ENCODE data around the gene RGS7. TPM values are rescaled to one million over a fixed set of nuclear protein-coding genes. Genes with fewer than 3 reads are reported as not detected.
"Not testable (repeated sequence)": the region's sequence is repeated elsewhere in the genome, so short reads cannot be mapped to it uniquely, and the experiment has no call there.

Gene RGS7
- total and polyA plus RNA-seq, 5 donors, result 0.02 TPM; not detected in 4

- WGBS, result 72% methylated on average over 4 of the region's 4 CpGs
Measured at GRCh38 chr1:241228339-241228738, 128.7 kb downstream of the RGS7 start.

GRCh38 chr1:241225741-241226140 is 131.3 kb downstream of the RGS7 start:
- H3K4me3 ChIP-seq (ENCODE audit: low read length), result no peak overlapping the region
- no peaks in the 10 kb centered on the region for H3K27me3 ChIP-seq (ENCODE audit: control insufficient read depth, insufficient read depth)
- no peak overlapping the region for H3K27ac ChIP-seq (ENCODE audit: low read length)
- intact Hi-C loops (cut with DNase I), result no loop called here
- DNase-seq (no peak), ATAC-seq (no peak)
- H3K9me3 ChIP-seq (ENCODE audit: control insufficient read depth, low read length), result no peaks in the 10 kb centered on the region
- no peaks in the 10 kb centered on the region for H3K4me1 ChIP-seq (ENCODE audit: control insufficient read depth, insufficient read depth, low read length)
- 22% methylated on average over 1 of the region's 1 CpG for WGBS

More at GRCh38 chr1:241228339-241228738, 128.7 kb downstream of the RGS7 start:
- ATAC-seq (no peak), DNase-seq (no peak)
- H3K4me3 ChIP-seq (ENCODE audit: low read length), result no peak overlapping the region
- intact Hi-C loops (cut with DNase I), result no loop called here
- no peaks in the 10 kb centered on the region for H3K9me3 ChIP-seq (ENCODE audit: control insufficient read depth, low read length)
- H3K4me1 ChIP-seq (ENCODE audit: control insufficient read depth, insufficient read depth, low read length), result no peaks in the 10 kb centered on the region
- no peaks in the 10 kb centered on the region for H3K27me3 ChIP-seq (ENCODE audit: control insufficient read depth, insufficient read depth)
- no peak overlapping the region for H3K27ac ChIP-seq (ENCODE audit: low read length)

- H3K27ac ChIP-seq (ENCODE audit: low read length); H3K9me3 ChIP-seq (ENCODE audit: control insufficient read depth, low read length); H3K4me3 ChIP-seq (ENCODE audit: low read length); intact Hi-C loops (cut with DNase I); DNase-seq; ATAC-seq; H3K4me1 ChIP-seq (ENCODE audit: control insufficient read depth, insufficient read depth, low read length); H3K27me3 ChIP-seq (ENCODE audit: control insufficient read depth, insufficient read depth): not testable (repeated sequence)
- WGBS, result 83% methylated on average over 3 of the region's 3 CpGs
Measured at GRCh38 chr1:241224189-241224588, 132.8 kb downstream of the RGS7 start.

- WGBS, result 87% methylated on average over 4 of the region's 4 CpGs
- H3K4me1 ChIP-seq (ENCODE audit: control insufficient read depth, insufficient read depth, low read length); H3K27me3 ChIP-seq (ENCODE audit: control insufficient read depth, insufficient read depth); H3K9me3 ChIP-seq (ENCODE audit: control insufficient read depth, low read length); DNase-seq; H3K4me3 ChIP-seq (ENCODE audit: low read length); H3K27ac ChIP-seq (ENCODE audit: low read length); intact Hi-C loops (cut with DNase I); ATAC-seq: not testable (repeated sequence)
Measured at GRCh38 chr1:241222813-241223212, 134.2 kb downstream of the RGS7 start.

- 62% methylated on average over 6 of the region's 6 CpGs for WGBS
- DNase-seq (no peak), ATAC-seq (no peak)
- intact Hi-C loops (cut with DNase I), result no loop called here
- H3K4me1 ChIP-seq (ENCODE audit: control insufficient read depth, insufficient read depth, low read length), result no peaks in the 10 kb centered on the region
- H3K4me3 ChIP-seq (ENCODE audit: low read length), result no peak overlapping the region
- H3K9me3 ChIP-seq (ENCODE audit: control insufficient read depth, low read length), result no peaks in the 10 kb centered on the region
- H3K27ac ChIP-seq (ENCODE audit: low read length), result no peak overlapping the region
- no peaks in the 10 kb centered on the region for H3K27me3 ChIP-seq (ENCODE audit: control insufficient read depth, insufficient read depth)
Measured at GRCh38 chr1:241221319-241221718, 135.7 kb downstream of the RGS7 start.

GRCh38 chr1:241220913-241221312 is 136.1 kb downstream of the RGS7 start:
- 92% methylated on average over 1 of the region's 1 CpG for WGBS
- H3K9me3 ChIP-seq (ENCODE audit: control insufficient read depth, low read length); intact Hi-C loops (cut with DNase I); H3K27ac ChIP-seq (ENCODE audit: low read length); DNase-seq; H3K4me1 ChIP-seq (ENCODE audit: control insufficient read depth, insufficient read depth, low read length); H3K27me3 ChIP-seq (ENCODE audit: control insufficient read depth, insufficient read depth); H3K4me3 ChIP-seq (ENCODE audit: low read length); ATAC-seq: not testable (repeated sequence)

GRCh38 chr1:241219449-241219848 is 137.6 kb downstream of the RGS7 start:
- ATAC-seq, result no peak
- no peak for DNase-seq
- no peak overlapping the region for H3K27ac ChIP-seq (ENCODE audit: low read length)
- no peaks in the 10 kb centered on the region for H3K4me1 ChIP-seq (ENCODE audit: control insufficient read depth, insufficient read depth, low read length)
- intact Hi-C loops (cut with DNase I), result no loop called here
- 70% methylated on average over 2 of the region's 2 CpGs for WGBS
- no peaks in the 10 kb centered on the region for H3K27me3 ChIP-seq (ENCODE audit: control insufficient read depth, insufficient read depth)
- H3K4me3 ChIP-seq (ENCODE audit: low read length), result no peak overlapping the region
- H3K9me3 ChIP-seq (ENCODE audit: control insufficient read depth, low read length), result no peaks in the 10 kb centered on the region

GRCh38 chr1:241217516-241217915 is 139.5 kb downstream of the RGS7 start:
- ATAC-seq, result no peak
- no peaks in the 10 kb centered on the region for H3K4me1 ChIP-seq (ENCODE audit: control insufficient read depth, insufficient read depth, low read length)
- WGBS, result 59% methylated on average over 2 of the region's 2 CpGs

GRCh38 chr1:241215683-241216082 is 141.3 kb downstream of the RGS7 start:
- Histone ChIP-seq H3K27ac (ENCODE audit: low read length) (no peak overlapping the region), H3K9me3 (ENCODE audit: control insufficient read depth, low read length) (no peaks in the 10 kb centered on the region), H3K4me1 (ENCODE audit: control insufficient read depth, insufficient read depth, low read length) (no peaks in the 10 kb centered on the region), H3K27me3 (ENCODE audit: control insufficient read depth, insufficient read depth) (no peaks in the 10 kb centered on the region), H3K4me3 (ENCODE audit: low read length) (no peak overlapping the region)
- intact Hi-C loops (cut with DNase I), result no loop called here
- ATAC-seq (no peak), DNase-seq (no peak)
- WGBS, result 85% methylated on average over 9 of the region's 9 CpGs

More at GRCh38 chr1:241217516-241217915, 139.5 kb downstream of the RGS7 start:
- no peak for DNase-seq
- intact Hi-C loops (cut with DNase I), result no loop called here
- no peaks in the 10 kb centered on the region for H3K27me3 ChIP-seq (ENCODE audit: control insufficient read depth, insufficient read depth)
- H3K9me3 ChIP-seq (ENCODE audit: control insufficient read depth, low read length), result no peaks in the 10 kb centered on the region
- no peak overlapping the region for H3K4me3 ChIP-seq (ENCODE audit: low read length)
- no peak overlapping the region for H3K27ac ChIP-seq (ENCODE audit: low read length)

- ATAC-seq (peak in 1 of 2 donors; percentile 31), DNase-seq (no peak)
- Histone ChIP-seq H3K4me1 (ENCODE audit: control insufficient read depth, insufficient read depth, low read length) (no peaks in the 10 kb centered on the region), H3K27ac (ENCODE audit: low read length) (no peak overlapping the region), H3K9me3 (ENCODE audit: control insufficient read depth, low read length) (no peaks in the 10 kb centered on the region), H3K27me3 (ENCODE audit: control insufficient read depth, insufficient read depth) (no peaks in the 10 kb centered on the region), H3K4me3 (ENCODE audit: low read length) (no peak overlapping the region)
- intact Hi-C loops (cut with DNase I), result no loop called here
- whole genome bisulfite sequencing, result 29% methylated on average over 4 of the region's 4 CpGs
Measured at GRCh38 chr1:241215203-241215602, 141.8 kb downstream of the RGS7 start.

- ATAC-seq, result no peak
- 65% methylated on average over 8 of the region's 8 CpGs for WGBS
- no peak for DNase-seq
- intact Hi-C loops (cut with DNase I), result no loop called here
- no peaks in the 10 kb centered on the region for H3K4me1 ChIP-seq (ENCODE audit: control insufficient read depth, insufficient read depth, low read length)
- H3K27me3 ChIP-seq (ENCODE audit: control insufficient read depth, insufficient read depth), result no peaks in the 10 kb centered on the region
- H3K4me3 ChIP-seq (ENCODE audit: low read length), result no peak overlapping the region
- no peaks in the 10 kb centered on the region for H3K9me3 ChIP-seq (ENCODE audit: control insufficient read depth, low read length)
- H3K27ac ChIP-seq (ENCODE audit: low read length), result no peak overlapping the region
Measured at GRCh38 chr1:241213139-241213538, 143.9 kb downstream of the RGS7 start.

- H3K27ac ChIP-seq (ENCODE audit: low read length), result no peak overlapping the region
- no peak for DNase-seq
- H3K9me3 ChIP-seq (ENCODE audit: control insufficient read depth, low read length), result no peaks in the 10 kb centered on the region
- H3K4me1 ChIP-seq (ENCODE audit: control insufficient read depth, insufficient read depth, low read length), result no peaks in the 10 kb centered on the region
- WGBS, result 74% methylated on average over 6 of the region's 6 CpGs
- H3K4me3 ChIP-seq (ENCODE audit: low read length), result no peak overlapping the region
- ATAC-seq, result no peak
- H3K27me3 ChIP-seq (ENCODE audit: control insufficient read depth, insufficient read depth), result no peaks in the 10 kb centered on the region
- intact Hi-C loops (cut with DNase I), result no loop called here
Measured at GRCh38 chr1:241212628-241213027, 144.4 kb downstream of the RGS7 start.
